Measurements from ENCODE around the gene POLDIP2. TPM values are rescaled to one million over a fixed set of nuclear protein-coding genes. Genes with fewer than 3 reads are reported as not detected.

The POLDIP2 gene
- total RNA-seq, 1 donor from 2014 or later = 68.6 TPM

DNA sequence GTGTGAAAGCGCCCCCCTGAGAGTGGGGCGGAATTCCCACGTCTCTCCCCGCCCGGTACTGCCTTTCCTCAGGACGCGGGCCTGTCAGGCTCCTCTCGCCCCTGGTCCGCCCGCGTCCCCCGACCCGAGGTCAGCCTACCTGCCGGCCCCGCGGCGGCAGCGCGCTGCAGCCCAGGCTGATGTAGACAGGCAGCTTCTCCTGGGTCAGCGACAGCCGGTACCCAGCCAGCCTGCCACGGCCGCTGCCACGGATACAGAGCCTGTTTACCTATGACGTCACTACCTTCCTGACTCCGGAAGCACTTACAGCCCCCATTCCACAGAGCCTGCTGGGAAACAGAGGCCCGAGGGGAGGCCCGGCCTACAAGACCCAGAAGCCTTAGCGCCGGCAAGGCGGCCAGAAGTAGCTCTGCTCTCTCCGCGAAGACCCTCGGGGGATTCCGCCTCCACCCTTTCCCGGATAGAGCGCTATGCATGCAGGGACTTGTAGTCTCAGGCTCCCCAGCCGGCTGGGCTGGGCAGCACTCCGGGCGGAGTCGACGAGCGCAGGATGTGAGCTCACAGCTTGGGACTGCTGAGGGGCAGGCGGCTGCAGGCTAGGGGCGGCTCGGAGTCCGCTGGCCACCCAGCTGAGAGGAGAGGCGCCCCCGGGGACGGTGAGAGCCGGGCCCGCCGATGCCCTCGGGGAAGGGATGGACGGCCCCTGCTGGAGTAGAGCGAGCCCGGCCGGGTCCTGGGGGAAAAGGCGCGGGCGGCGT is 21.9 kb downstream of the POLDIP2 start, which contains the start of the genes IFT20 and TNFAIP1:
Gene IFT20 (minus strand): TSS at position 272 of the 758 bp plus-strand sequence. CDS start 3,487 bp downstream, outside the sequence.
Gene TNFAIP1 (plus strand): TSS at position 561 of the 758 bp plus-strand sequence. CDS start 3,761 bp downstream, outside the sequence.
- no peaks in the 10 kb centered on the region for H3K36me3 Mint-ChIP-seq (ENCODE audit: insufficient read depth)
- peak within 1 kb of the TSS; percentile 100 for H3K27ac Mint-ChIP-seq
- H3K9me3 Mint-ChIP-seq (ENCODE audit: low read depth) = no peaks in the 10 kb centered on the region

DNA sequence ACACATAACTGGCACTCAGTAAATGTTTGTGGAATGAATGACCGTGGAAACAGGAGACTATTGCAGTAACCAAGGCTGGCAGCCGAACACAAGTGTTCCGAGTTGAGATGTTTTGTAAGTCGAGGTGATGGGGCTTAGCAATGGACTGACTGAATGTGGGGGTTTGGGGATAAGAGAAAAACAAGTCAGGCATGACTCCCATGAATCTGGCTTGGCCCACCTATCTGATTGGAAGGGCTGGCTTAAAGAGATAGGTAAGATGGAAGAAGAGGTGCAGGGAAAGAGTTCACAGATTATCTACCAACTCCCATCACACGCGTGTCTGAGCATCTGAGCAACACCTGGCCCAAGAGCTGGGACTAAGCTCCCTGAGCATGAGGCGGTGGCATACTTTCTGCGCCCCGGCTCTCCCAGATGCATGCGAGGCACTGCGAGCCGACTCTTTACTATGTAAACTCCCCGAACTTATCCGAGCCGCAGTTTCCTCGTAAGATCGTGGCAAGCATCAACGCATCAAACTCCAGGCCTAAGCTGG is 22.6 kb downstream of the POLDIP2 start:
- DNase-seq (ENCODE audit: low spot score, unreplicated experiment) = no peak
- no peaks in the 10 kb centered on the region for H3K27me3 Mint-ChIP-seq
- peak overlapping the region; percentile 95 for H3K4me3 Mint-ChIP-seq (ENCODE audit: low read depth)
- no peaks in the 10 kb centered on the region for H3K9me3 Mint-ChIP-seq (ENCODE audit: low read depth)
- TF ChIP-seq, protein P1, sequence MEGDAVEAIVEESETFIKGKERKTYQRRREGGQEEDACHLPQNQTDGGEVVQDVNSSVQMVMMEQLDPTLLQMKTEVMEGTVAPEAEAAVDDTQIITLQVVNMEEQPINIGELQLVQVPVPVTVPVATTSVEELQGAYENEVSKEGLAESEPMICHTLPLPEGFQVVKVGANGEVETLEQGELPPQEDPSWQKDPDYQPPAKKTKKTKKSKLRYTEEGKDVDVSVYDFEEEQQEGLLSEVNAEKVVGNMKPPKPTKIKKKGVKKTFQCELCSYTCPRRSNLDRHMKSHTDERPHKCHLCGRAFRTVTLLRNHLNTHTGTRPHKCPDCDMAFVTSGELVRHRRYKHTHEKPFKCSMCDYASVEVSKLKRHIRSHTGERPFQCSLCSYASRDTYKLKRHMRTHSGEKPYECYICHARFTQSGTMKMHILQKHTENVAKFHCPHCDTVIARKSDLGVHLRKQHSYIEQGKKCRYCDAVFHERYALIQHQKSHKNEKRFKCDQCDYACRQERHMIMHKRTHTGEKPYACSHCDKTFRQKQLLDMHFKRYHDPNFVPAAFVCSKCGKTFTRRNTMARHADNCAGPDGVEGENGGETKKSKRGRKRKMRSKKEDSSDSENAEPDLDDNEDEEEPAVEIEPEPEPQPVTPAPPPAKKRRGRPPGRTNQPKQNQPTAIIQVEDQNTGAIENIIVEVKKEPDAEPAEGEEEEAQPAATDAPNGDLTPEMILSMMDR (IDR thresholded peaks at IDR 0.05; ENCODE audit: unreplicated experiment) = no peak
- H3K27ac Mint-ChIP-seq = peak overlapping the region; percentile 100
- no peaks in the 10 kb centered on the region for H3K36me3 Mint-ChIP-seq (ENCODE audit: insufficient read depth)
- peaks cover 24% of the 10 kb centered on the region for H3K4me1 Mint-ChIP-seq (ENCODE audit: low read depth)

More for the DNA sequence above, 21.9 kb downstream of the POLDIP2 start, which contains the start of the genes IFT20 and TNFAIP1:
- Mint-ChIP-seq H3K4me3 (ENCODE audit: low read depth) (peak within 1 kb of the TSS; percentile 95), H3K27me3 (no peaks in the 10 kb centered on the region), H3K4me1 (ENCODE audit: low read depth) (peaks cover 24% of the 10 kb centered on the region)
- DNase-seq (ENCODE audit: low spot score, unreplicated experiment) = peak; percentile 98
- TF ChIP-seq, protein P1 (IDR thresholded peaks at IDR 0.05; ENCODE audit: unreplicated experiment) = no peak

DNA sequence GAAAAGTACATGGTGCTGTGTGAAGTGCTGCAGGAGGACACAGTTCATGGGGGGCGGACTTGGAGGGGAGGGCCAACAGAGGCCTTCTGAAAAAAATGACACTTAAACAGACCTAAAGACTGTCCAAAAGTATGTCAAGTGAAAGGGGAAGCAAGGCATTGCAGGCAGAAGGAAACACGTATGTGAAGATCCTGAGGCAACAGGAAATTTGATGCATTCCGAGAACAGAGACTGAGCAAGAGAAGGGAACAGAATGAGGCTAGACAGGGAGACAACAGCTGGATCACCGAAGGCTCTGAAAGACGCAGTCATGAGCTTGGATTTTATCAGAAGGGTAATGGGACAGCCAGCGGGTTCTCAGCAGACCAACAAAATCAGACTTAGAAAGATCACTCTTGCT is 23.2 kb downstream of the POLDIP2 start:
- TF ChIP-seq, protein P1 (IDR thresholded peaks at IDR 0.05; ENCODE audit: unreplicated experiment) = no peak
- Mint-ChIP-seq H3K9me3 (ENCODE audit: low read depth) (no peaks in the 10 kb centered on the region), H3K27ac (peak overlapping the region; percentile 100), H3K27me3 (no peaks in the 10 kb centered on the region), H3K4me3 (ENCODE audit: low read depth) (peak overlapping the region; percentile 95), H3K4me1 (ENCODE audit: low read depth) (peaks cover 24% of the 10 kb centered on the region), H3K36me3 (ENCODE audit: insufficient read depth) (no peaks in the 10 kb centered on the region)
- DNase-seq (ENCODE audit: low spot score, unreplicated experiment) = no peak

DNA sequence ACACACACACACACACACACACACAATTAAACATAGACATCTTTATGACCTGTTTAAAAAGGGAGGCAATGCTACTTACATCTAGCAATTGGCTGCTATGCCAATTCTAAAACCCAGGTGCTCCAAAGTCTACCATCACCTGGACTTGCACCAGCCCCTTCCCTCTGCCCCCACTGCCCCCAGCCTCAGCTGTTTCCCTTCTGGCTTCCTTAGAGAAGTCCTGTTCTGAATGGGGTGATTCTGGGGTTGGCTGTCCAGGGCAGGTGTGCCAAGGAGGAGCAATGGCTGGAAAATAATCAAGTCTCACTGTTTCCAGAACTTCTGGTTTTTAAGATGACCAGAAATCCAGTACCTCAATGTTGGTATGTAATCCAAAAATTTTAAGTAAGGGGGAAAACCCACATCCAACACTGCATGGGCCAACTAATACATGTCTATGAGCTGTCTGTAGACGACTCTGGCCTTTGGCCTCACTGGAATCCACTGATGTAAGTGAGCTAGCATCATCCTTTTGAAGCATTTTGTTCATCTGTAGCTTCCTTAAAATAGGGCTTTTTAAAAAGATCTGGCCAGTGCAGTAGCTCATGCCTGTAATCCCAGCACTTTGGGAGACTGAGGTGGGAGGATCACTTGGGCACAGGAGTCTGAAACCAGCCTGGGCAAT is 24.1 kb downstream of the POLDIP2 start:
- Mint-ChIP-seq H3K4me3 (ENCODE audit: low read depth) (peak overlapping the region; percentile 95), H3K27me3 (no peaks in the 10 kb centered on the region), H3K4me1 (ENCODE audit: low read depth) (peaks cover 24% of the 10 kb centered on the region), H3K9me3 (ENCODE audit: low read depth) (no peaks in the 10 kb centered on the region), H3K36me3 (ENCODE audit: insufficient read depth) (peaks cover 3% of the 10 kb centered on the region), H3K27ac (no peak overlapping the region)
- TF ChIP-seq, protein P1 (IDR thresholded peaks at IDR 0.05; ENCODE audit: unreplicated experiment) = no peak
- DNase-seq (ENCODE audit: low spot score, unreplicated experiment) = no peak

DNA sequence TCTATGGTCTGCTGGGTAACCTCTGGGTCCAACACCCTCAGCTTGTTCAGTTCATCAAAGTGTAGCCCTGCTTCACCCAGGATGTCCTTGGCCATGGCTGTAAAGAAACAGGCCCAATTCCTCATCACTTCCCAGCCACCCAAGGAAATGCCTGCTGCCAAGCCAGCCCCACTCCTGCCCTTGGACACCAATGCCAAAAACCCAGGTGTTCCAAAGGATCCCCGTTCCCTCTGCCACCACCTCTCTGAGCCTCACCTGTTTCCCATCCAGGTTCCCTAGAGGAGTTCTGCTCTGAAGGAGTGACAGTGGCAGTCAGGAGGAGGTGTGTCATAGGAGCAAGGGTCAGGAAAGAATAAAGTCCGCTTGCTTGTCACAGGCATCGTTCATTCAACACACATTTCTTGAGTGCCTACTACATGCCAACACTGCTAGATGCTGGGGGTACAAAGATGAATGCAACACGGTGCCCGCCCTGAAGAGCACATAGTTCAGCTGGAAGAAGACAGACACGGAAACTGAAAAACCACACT is 25.4 kb downstream of the POLDIP2 start:
- Mint-ChIP-seq H3K36me3 (ENCODE audit: insufficient read depth) (peaks cover 8% of the 10 kb centered on the region), H3K4me1 (ENCODE audit: low read depth) (peaks cover 18% of the 10 kb centered on the region), H3K4me3 (ENCODE audit: low read depth) (no peak overlapping the region), H3K27me3 (no peaks in the 10 kb centered on the region), H3K9me3 (ENCODE audit: low read depth) (no peaks in the 10 kb centered on the region), H3K27ac (no peak overlapping the region)
- DNase-seq (ENCODE audit: low spot score, unreplicated experiment) = no peak
- TF ChIP-seq, protein P1 (IDR thresholded peaks at IDR 0.05; ENCODE audit: unreplicated experiment) = no peak

Measured in progenitor cell of endocrine pancreas (in vitro differentiated cells).